Islet precursor cell (in vitro differentiated cells): Measurements from ENCODE around the gene EGLN1.

Source experiments
- DNase-seq: peaks from one replicate; pipeline ENCODE4 v3.0.0-alpha.2; 2018

EGLN1 gene

DNA sequence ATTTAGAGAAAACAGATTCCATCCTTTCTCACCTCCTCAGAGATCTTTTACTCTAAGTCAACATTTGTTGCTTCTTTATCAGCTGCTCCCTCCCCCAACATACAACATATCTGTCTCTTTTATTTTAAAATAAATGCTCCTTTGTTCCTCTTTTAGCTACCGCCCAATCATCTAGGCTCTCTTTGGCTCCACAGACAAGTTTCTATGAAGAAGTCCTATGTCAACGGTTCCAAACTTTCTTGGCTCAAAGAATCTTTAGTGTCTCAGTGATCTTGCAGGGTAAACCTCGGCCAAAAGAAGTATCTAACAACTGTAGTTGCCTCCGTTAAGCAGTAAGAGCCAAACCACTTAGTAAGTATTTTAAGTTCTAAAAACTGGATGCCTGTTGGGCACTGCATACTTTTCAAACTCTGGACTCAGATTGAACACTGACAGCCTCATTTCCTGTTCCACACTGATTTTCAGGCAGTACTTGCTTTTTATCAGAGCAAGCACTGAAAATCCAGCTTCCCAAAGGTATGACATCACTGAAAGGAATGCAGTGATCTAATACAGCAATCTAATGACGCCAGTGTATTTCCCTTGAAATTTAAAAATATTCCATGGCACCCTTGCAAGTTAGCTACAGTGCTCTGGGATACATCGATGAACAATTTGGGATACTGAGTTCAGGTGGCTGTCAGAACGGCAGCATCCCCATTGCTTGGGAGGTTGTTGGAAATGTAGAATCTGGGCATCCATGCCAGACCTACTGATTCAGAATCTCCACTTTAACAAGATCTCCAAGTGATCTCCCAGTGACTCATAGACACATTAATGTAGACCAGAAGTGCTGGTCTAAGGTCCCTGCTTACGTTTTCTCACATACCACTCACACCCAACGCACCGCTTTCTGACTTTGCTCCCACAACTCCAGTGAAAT, 26.8 kb downstream of the EGLN1 start:
- DNase-seq = peak; percentile 87

DNA sequence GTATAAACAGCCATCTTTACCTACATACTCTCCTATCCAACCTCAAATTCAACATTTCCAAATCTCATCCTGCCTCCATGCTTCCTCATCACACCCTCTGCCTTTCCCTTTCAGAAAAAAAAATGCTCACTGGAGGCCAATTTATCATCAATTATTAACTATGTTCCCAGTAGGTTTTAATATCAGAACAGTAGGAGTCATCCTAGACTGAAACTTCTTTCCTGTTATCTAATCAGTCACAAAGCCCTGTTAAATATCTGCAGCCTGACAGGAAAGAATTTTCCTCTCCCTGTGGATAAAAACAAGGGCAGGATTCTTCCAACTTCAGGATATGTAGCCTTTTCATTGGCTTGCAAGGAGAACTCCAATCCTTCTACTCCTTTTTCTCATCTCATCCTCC, 28.4 kb downstream of the EGLN1 start:
- no peak for DNase-seq

DNA sequence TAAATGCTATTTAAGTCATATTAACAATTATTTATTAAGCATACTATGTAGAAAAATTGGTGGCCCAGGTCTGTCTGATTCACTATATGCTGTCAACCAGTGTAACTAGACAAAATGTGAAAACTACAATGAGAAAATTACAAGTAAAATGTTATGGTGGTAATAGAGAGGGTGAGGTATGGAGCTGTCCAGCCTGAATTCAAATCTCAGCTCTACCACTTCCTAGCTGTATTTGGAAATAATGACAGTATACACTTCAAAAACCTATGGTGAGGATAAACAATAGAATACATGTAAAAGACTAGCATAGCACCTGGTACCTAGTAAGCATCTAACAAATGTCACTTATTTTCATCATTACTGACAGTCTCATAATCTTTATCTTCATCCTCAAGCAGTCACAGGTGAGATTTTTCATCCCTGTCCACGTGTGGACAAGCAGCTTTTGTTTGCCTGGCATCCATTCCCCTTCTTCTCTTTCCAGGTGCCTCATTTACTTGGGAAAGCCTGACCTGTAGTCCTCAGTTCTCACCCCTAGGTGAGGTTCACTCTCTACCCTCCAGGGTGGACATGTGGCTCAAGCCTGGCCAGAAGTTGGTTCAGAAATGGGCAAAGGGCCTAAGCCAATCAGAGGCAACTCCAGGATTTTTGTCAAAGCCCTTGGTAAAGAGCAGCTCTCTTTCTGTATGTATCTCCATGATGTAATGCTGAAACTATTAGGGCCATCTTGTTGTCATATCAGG, 29.5 kb downstream of the EGLN1 start:
- DNase-seq = no peak

DNA sequence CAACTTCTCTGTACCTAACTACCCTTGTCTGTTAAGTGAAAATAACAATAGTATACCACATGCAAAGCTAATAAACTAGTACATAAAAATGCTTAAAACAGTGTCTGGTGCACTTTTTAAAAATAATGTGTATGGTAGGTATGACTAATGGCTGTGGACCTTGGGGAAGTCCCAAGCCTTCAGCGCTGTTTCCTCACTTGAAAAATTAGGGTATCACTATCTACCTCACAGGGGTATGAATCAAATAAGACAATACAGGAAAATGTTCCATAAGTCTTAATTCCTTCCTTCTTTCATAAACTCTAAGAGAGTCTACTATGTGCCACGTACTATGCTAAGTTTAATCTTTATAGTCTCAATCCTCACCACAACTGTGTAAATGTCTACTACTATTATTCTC, 32.0 kb downstream of the EGLN1 start:
- DNase-seq = no peak

DNA sequence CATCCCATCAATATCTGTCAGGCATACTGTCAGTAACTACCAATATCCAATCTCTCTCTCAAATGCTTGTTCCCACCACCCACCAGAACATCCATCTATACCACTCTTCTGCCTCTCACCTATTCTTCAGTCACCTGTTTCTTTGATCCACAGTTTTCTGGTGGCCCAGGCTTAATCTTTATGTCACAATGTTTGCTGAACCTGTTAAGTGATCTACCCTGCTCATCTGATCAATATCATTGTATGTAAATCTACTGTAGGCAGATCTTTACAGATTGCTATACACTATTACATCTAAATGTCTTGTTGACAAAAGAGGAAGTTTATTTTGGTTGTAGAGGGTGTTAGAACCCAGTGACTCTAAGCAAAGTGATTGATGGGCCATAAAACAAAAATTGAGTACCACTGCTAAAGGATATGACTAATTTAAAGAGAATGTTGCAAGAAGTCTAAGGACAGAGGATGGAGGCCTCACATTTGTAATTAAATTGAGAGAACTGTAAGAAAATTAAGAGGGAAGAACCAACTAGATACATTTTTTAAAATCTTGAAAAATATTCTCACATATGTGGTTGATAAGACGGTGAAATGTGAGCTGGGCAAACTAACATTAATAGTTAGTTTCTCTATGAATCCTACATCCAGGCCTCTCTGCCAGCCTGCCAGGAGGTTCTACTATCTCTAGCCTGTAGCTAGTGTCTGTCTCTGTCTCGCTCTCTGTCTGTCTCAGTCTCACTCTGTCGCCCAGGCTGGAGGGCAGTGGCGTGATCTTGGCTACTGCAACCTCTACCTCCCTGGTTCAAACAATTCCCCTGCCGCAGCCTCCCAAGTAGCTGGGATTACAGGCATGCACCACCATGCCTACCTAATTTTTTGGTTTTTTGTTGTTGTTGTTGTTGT, 34.1 kb downstream of the EGLN1 start:
- DNase-seq = peak; percentile 57

DNA sequence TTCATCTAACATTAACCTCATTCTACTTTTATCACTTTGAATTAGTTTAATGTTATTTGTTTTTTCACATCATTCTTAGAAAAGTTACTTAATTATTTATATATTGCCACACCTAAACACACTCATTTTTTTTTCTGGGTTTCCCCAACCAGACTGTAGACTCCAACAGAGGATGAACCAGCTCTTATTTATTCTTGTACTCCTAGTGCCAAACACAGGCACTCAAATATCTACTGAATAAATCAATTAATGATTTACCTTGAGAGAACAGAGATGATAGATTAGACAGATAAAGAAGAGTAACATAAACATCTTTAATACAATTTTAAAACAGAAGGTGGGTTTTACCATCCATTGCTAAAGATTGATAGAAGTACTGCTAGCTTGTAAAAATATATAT, 35.6 kb downstream of the EGLN1 start:
- DNase-seq = no peak

DNA sequence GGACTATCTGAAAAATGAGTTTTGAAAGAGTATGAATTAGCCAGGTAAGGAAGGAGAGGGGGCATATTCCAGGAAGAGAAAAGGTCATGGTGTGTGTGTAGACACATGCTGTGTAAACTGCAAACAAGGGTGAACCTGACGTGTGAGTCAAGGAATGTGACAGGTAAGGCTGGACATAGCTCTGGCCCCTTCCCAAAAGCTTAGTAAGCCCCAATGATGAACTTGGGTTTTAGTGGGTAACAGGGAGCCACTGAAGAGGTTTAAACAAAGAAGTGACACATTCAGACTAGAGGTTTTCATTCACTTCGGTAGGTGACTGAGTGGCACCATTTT, 36.7 kb downstream of the EGLN1 start:
- DNase-seq = no peak

DNA sequence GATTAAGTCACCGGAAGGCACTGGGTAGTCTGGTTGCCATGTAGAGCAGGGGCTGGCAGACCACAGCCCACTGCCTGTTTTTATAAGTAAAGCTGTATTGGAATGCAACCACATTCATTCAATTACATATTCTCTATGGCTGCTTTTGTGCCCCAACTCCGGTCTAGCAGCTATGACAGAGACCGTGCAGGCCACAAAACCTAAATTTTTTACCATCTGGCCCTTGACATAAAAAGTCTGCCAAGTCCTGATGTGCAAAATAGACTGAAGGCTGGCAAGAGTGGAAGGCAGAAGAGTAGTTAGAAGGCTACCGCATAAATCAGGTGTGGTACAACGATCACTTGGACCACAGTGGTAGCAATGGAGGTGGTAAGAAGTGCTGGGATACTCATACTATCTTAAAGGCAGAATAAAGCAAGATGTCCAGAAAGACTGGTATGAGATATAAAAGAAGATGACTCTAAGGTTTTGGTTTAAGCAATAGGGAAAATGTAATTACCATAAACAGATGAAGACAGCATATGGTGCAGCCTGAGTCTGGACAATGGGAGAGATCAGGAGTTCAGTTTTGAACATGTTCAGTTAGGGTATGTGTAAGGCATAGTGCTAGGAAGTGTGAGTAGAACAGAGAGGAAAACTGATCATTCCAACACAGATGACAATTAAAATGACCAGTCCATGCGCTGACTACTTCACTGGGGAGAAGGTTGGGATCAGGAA, 37.2 kb downstream of the EGLN1 start:
- DNase-seq = no peak

DNA sequence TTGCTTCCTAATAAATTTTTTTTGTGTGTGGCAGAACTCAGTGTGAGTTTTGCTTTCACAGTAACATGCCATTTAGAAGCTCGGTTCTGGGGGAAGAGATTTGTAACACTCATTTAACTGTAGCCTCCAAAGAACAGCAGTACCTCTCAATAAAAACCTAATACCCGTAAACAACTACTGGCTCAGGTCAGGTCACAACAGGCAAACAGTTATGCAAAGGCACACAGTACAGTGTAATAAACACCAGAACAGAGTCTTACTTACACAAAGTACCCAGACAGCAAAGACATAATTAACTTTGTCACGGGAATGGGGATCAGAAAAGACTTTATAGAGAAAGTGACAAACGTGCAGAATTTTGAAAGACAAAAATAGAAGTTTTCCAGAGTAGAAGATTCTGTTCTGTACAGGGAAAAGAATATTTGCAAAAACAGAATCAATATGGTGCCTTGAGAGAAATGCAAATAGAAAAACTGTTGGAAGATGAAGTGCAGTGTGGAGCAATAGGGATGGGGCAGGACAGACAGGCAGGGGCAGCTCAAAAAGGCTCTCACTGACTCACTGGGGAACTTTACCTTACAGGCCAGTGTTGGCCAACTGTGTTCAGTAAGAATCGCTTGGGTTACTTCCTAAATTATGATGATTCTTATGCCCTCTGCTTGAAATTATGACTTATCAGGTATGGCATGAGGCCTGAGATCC, 38.8 kb downstream of the EGLN1 start:
- DNase-seq = no peak

DNA sequence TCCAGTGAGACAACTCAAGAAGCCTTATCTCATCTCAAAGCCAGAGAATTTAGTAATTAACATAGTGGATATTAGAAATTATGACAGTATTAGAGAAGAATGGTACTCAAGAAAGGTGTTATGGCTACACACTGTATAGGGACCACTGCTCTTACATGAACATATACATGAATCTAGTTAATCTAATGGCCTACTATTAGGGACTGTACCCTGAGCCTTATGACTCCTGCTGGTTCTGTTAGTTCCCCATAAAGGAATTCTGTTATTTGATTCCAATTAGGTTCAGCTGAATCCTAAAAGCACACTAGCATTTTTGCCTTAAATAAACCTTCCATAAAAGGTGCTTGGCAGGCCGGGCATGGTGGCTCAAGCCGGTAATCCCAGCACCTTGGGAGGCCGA, 39.7 kb downstream of the EGLN1 start:
- no peak for DNase-seq

DNA sequence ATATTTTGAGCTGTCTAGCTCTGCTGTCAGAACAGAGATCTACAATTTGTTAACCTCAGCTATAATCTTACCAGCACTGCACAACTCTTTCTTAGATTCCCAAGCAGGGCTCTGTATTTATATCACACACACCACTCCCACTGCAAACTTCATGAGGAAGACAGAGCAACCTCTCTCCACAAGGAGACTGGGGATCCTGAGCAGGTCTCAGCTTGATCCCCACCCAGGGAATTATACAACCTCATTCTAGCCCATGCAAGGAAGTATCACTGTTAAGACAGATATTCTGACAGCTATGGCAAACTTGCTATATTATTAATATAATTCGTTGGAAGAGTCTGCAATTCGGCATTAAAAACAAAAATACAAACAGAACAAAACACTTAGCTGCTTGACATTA, 40.4 kb downstream of the EGLN1 start:
- no peak for DNase-seq

DNA sequence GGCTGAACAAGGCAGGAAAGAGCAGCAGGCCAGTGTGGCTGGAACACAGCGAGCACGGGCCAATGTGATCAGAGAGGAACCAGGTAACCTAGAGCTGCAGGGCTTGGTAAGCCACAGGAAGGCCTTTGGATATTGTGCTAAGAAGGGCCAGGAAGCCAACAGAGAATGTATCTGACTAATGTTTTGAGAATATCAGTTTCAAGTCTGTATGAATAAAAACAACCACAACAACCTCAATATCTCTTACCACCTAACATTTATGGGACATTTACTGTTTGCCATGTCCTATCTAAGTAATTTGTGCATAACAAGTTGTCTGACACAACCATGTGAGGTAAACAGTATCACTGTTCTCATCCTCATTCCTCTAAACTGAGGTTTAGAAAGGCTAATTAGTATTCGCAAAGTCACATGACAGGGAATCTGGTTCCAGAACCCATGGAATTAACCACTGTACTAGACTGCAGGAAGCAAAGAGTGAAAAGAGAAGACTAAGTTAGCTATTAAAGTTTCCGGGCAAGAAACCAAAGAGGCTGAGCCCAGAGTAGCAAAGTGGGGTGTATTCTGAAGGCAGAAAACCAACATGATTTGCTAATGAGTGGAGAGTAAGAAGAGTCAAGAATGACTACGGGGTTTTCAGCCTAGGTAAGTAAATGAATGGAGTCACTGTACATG, 45.1 kb downstream of the EGLN1 start:
- DNase-seq = no peak

DNA sequence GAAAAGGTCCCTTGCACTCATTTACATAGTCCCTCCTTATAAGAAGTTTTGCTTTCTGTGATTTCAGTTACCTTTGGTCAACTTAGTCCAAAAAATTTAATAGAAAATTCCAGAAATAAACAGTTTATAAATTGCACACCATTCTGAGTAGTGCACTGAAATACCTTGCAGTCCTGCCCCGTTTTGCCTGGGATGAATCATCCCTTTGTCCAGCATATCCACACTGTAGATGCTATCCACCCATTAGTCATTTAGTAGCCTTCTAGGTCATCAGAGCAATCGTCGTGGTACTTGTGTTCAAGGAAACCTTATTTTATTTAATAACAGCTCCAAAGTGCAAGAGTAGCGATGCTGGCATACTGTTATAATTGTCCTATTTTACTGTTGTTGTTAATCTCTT, 46.0 kb downstream of the EGLN1 start:
- DNase-seq = no peak

DNA sequence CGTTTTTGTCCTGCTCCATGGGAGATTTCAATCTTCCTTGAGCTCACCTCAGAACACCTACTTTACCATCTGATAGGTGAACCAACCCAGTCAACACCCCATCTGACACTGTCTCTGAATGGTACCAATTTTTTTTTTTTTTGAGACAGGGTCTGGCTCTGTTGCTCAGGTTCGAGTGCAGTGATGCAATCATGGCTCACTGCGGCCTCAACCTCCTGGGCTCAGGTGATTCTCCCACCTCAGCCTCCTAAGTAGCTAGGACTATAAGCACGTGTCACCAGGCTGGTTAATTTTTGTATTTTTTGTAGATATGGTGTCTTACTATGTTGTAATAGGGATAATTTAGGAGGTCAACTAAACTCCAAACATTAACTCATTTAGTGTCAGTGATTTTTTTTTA, 47.7 kb downstream of the EGLN1 start:
- no peak for DNase-seq

DNA sequence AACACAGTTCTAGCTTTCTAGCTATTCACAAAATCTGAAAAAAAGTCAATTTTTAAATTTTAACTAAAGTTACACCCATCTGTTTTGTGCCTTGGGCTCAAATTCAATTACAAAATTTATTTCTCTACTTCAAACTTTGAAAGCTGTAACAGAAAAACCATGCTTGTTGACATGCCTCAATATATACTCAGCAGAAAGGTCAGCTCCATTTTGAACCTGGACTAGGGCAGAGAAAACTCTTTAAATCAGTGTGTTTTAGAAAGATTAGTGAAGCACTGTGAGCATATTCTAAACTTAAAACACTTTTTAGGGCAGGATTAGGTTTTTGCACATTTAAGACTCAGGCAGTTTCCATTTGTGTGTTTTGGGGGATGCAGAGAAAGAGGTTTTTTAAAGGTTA, 49.6 kb downstream of the EGLN1 start:
- DNase-seq = no peak

DNA sequence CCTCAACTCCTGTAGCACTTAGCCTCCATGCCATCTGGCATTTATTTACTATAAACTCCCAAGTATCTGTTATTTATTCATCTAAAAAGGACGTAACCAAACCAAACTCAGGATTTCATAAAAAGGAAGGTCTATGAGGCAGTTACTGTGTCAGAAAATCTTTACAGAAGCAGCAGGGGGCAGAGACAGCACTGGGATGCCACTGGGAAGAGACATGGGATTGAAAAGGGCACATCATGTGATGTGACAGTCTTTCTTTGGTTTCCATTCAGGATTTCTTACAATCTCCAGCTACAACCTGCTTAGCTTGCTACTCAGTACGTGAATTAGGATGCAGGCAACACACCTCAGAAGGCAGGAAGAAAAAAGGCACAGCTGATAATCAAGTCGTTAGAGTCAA, 52.8 kb downstream of the EGLN1 start:
- no peak for DNase-seq

DNA sequence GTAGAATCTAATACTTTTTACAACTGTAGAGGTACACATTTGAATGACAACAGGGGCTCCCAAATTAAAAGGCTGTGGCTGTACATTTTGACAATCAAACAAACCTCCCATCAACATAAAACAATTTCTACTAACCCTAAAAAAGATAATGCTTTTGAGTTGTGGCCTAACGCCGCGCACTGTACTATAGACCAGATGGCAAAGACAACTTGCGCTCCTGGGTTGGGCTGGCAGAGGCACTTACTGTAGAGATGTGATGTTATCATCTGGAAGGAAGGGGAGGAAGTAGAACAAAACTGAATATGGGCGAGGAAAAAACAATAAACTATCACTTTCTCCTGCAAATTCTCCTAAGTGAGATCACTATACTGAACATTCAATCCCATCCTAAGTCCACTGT, 57.9 kb downstream of the EGLN1 start:
- no peak for DNase-seq

DNA sequence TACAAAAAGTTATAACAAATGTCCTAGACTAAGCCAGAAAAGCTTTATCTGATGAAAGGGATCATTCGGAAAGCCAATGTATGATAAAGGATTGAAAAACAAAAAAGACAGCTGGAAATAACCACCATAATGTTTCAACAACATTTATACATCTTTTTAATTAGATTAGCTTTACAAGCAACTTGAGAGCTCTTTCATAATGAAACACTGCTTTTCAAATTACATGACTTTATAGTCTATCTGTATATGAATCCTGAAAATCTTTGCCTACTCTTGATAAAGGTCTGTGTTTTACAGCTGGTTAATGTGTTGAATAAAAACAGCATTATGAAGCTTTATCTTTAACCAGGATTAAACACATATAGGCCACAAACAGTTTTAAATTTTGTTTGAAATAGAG, 58.5 kb downstream of the EGLN1 start:
- DNase-seq = no peak

DNA sequence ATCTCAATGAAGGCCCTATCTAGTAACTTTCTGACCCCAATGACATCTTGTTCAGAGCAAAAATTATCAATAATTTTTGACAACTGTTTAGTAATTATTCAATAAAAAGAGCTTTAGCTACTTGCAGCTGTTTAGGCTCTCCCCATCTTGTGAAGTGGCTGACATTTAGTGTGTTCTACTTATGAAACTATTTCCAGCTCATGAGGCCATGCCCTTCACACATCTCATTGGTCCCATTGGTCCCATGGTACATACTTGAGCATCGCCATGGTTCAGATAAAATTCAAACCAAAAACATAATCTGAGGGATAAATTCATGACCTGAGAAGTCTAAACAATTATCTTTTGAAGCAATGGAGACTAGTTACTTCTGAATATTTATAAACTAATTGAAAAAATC, 59.8 kb downstream of the EGLN1 start:
- no peak for DNase-seq

DNA sequence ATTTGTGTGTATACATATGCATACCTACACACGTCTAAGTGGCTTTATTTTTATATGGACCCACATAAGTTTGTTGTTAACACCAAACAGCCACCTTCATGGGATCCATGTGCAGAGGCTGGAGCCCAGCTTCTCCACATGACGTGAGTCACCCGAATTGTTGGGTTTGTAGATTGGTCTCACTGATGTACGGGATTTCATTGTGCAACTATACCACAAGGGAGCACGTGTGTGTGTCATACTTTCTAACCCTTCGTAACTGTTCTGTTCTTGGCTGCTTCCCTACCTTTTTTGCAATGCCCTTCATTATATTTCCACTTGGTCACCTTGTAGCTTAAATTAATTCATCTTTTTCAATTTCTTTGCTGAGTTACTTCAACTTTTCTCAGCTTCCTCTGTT, 63.0 kb downstream of the EGLN1 start:
- no peak for DNase-seq

DNA sequence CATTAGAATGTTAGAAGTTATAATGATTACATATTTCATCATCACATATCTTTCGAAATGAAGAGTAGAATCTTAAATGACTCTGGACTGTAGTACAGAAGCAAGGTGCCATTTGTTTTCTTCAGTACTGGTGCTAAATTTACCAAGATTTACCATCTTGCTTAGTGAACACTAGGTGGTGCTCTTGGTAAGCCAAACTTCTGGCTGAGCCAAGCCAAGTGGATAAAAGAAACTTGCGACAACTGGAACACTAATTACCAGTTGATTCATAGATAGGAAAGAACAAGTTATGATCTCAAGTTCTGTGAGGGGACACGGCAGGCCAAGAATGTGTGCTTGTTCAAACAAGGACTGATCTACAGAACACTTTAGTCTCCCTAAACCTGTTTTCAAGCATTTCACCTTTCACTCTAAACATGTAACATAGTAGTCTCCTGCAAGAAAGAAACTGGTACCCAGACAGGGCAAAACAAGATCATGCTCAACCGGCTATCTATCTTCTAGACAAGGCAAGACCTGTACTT, 64.2 kb downstream of the EGLN1 start:
- DNase-seq = no peak
